ENCODE measurements around the gene KLHL12. TPM values are rescaled to one million over a fixed set of nuclear protein-coding genes. Genes with fewer than 3 reads are reported as not detected.

Gene KLHL12
- total RNA-seq, 2 experiments from 2014 or later = 27.1 to 28.9 TPM

DNA sequence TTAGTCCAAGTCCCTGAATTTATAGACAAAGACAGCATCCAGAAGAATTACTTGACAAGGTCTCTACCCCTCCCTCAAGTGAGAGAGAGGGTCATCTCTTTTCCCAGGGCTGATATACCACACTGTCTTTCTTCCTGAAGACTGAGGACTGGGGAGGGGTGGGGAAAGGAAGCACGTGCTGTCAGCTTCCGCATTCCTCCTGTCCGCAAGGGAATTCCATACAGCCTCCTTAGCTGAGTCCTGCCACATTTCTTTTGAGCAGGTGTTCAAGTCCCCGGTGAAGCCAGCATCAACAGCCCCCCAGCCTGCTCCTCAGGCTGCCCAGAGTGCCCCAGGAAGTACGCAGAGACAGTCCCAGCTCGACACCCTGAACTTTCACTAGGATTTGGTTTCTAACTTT is 82.1 kb downstream of the KLHL12 start:
- H3K36me3 Mint-ChIP-seq (ENCODE audit: low read depth) = no peaks in the 10 kb centered on the region

DNA sequence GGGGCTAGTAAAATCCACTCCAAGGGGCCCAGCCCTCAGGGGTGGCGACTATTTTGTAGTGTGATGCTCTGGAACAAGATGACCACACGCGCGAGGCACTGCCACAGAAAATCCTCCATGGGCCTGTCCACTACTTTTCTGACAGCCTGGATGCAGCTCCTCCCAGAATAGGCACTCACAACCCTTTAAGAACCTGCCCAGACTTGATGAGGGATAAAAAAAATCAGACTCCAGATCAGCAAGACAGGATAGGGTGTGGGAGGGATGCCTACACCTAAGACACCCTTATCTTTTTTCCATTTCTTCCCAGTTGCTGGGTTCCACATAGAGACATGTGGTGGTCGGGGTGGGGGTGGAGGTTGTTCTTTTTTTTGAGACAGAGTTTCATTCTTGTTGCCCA is 82.8 kb downstream of the KLHL12 start:
- H3K4me1 Mint-ChIP-seq = peaks cover 12% of the 10 kb centered on the region
- ChIA-PET CTCF (no interaction called here), POLR2A (no interaction called here)
- H3K9me3 Mint-ChIP-seq = no peaks in the 10 kb centered on the region
- H3K27me3 Mint-ChIP-seq = no peaks in the 10 kb centered on the region
- DNase-seq = no peak
- H3K36me3 Mint-ChIP-seq (ENCODE audit: low read depth) = no peaks in the 10 kb centered on the region
- H3K4me3 Mint-ChIP-seq = no peak overlapping the region
- H3K27ac Mint-ChIP-seq = no peak overlapping the region

More for the DNA sequence above, 82.1 kb downstream of the KLHL12 start:
- no peak for DNase-seq
- Mint-ChIP-seq H3K9me3 (no peaks in the 10 kb centered on the region), H3K4me1 (peaks cover 12% of the 10 kb centered on the region), H3K27ac (no peak overlapping the region), H3K4me3 (no peak overlapping the region), H3K27me3 (no peaks in the 10 kb centered on the region)
- ChIA-PET CTCF (no interaction called here), POLR2A (no interaction called here)

DNA sequence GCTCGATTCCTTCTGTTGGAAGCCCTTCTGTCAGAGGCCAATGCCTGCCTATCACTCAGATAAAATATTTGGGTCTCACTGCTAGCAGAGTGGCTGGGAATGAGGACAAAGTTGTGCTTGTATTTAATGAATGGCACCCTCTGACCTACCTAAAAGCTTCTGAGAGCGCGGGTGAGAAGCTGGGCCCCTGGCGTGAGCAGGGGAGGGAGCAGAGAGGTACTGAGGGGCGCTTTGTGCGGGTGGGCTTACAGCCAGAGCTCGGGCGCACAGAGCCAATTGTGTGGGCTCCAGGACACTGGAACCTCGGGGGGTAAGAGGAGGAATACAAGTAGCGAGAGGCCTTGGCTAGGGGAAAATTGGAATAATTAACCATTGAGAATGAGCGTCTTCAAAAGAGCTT is 84.0 kb downstream of the KLHL12 start:
- Mint-ChIP-seq H3K4me3 (no peak overlapping the region), H3K27ac (no peak overlapping the region), H3K9me3 (no peaks in the 10 kb centered on the region), H3K4me1 (peaks cover 11% of the 10 kb centered on the region), H3K27me3 (no peaks in the 10 kb centered on the region), H3K36me3 (ENCODE audit: low read depth) (no peaks in the 10 kb centered on the region)
- no peak for DNase-seq
- CTCF ChIA-PET = no interaction called here
- POLR2A ChIA-PET = no interaction called here

Other genes starting within 250 kb of the KLHL12 start
- gene SYT2, start 216.8 kb downstream of the KLHL12 start, total RNA-seq = not detected
- gene KDM5B, start 118.8 kb downstream of the KLHL12 start, total RNA-seq = 10 to 100 TPM; 59.5 to 70.3 TPM
- gene PCAT6, start 116.3 kb downstream of the KLHL12 start, total RNA-seq = 1 to 10 TPM; 1.9 to 2.7 TPM
- 10 to 100 TPM; 12.9 to 13.1 TPM for gene RABIF, start 38.1 kb downstream of the KLHL12 start, total RNA-seq
- 10 to 100 TPM; 72.6 to 78.1 TPM for gene ADIPOR1, start 31.1 kb upstream of the KLHL12 start, total RNA-seq
- 10 to 100 TPM; 19.2 to 20.2 TPM for gene CYB5R1, start 40.0 kb upstream of the KLHL12 start, total RNA-seq
- gene TMEM183A, start 80.1 kb upstream of the KLHL12 start, total RNA-seq = 10 to 100 TPM; 69.1 to 72.6 TPM
- 10 to 100 TPM; 28.9 to 29.3 TPM for gene PPFIA4, start 99.3 kb upstream of the KLHL12 start, total RNA-seq
- not detected for gene MYOG, start 158.8 kb upstream of the KLHL12 start, total RNA-seq
- under 1 TPM in 1 of 2 experiments, not detected in 1; 0.40 TPM for gene ADORA1, start 200.5 kb upstream of the KLHL12 start, total RNA-seq
- not detected for gene MYBPH, start 248.6 kb upstream of the KLHL12 start, total RNA-seq

Measured in activated CD4-positive, alpha-beta memory T cell treated with anti-CD3 and anti-CD28 coated beads, Interleukin-2, amount 10 ng/mL, durations not matched to agents 7 days and 5 days (primary cell).